MM.1S (cell line): ENCODE results near the gene FUOM.

Source experiments
- CTCF ChIP-seq: fragments of 300-600 bp; sonication (generic); IDR thresholded peaks from 2 replicates; pipeline ENCODE4 v1.5.1; 2016; ENCODE audit warnings: antibody characterized with exemption, low read length, mixed read lengths
- EZH2 ChIP-seq: fragments of 300-600 bp; sonication (generic); optimal IDR thresholded peaks from 2 replicates; pipeline ENCODE3; 2017; ENCODE audit warnings: low read depth, mild to moderate bottlenecking, antibody characterized with exemption, low read length, mixed read lengths
- EZH2phosphoT487 ChIP-seq: fragments of 300-600 bp; sonication (generic); IDR thresholded peaks from 2 replicates; pipeline ENCODE4 v1.6.1; 2018; ENCODE audit warnings: antibody characterized with exemption, low read length

GRCh38 chr10:133377818-133378250 lies 20.0 kb upstream of the FUOM start:
- no peak for TF ChIP-seq CTCF
- no peak for TF ChIP-seq EZH2phosphoT487
- TF ChIP-seq EZH2 = no peak
